ENCODE measurements around the gene HIBADH. TPM values are rescaled to one million over a fixed set of nuclear protein-coding genes. Genes with fewer than 3 reads are reported as not detected.

Gene HIBADH
- total RNA-seq, 1 donor from 2014 or later: 25.3 TPM

DNA sequence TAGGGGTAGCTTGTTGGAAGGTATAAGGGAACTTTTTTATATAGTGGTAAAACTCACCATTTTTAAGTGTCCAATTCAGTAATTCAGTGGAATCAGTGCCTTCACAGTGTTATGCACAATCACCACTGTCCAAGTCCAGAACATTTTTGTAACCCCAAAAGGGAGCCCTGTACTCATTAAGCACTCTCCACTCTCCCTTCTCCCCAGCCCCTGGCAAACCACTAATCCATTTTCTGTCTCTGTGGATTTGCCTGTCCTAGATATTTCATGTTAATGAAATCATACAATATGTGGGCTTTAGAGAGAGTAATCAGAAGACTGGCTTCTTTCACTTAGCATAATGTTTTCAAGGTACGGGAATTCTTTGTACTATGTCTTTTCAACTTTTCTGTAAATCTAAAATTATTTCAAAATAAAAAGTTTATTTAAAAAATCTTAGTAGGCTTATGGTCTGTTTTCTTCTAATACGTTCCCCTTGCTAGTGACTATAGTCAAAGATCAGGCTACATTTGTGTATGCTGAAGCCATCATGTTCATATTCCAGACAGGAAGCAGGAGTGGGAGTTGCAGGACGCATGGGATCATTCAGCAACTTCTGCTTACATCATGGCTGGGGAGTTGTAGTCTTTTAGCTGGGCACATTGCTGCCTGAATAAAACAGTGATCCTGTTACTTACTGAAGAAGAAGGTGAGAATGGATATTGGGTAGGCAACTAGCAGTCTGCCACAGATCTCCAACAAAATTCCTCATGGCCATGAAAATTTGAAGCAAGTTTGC lies 41.9 kb upstream of the HIBADH start:
- no peak overlapping the region for H3K4me3 Mint-ChIP-seq (ENCODE audit: low read depth)
- no peak for DNase-seq (ENCODE audit: low spot score, unreplicated experiment)
- H3K27me3 Mint-ChIP-seq: peaks cover 8% of the 10 kb centered on the region
- peaks cover 4% of the 10 kb centered on the region for H3K4me1 Mint-ChIP-seq (ENCODE audit: low read depth)
- peaks cover 3% of the 10 kb centered on the region for H3K9me3 Mint-ChIP-seq (ENCODE audit: low read depth)
- H3K36me3 Mint-ChIP-seq (ENCODE audit: insufficient read depth): no peaks in the 10 kb centered on the region
- TF ChIP-seq CTCF (IDR thresholded peaks at IDR 0.05; ENCODE audit: unreplicated experiment): no peak
- no peak overlapping the region for H3K27ac Mint-ChIP-seq

GRCh38 chr7:27703181-27703580 lies 40.5 kb upstream of the HIBADH start:
- Mint-ChIP-seq H3K9me3 (ENCODE audit: low read depth) (no peaks in the 10 kb centered on the region), H3K27me3 (peaks cover 8% of the 10 kb centered on the region), H3K4me3 (ENCODE audit: low read depth) (no peak overlapping the region), H3K4me1 (ENCODE audit: low read depth) (peaks cover 4% of the 10 kb centered on the region), H3K36me3 (ENCODE audit: insufficient read depth) (no peaks in the 10 kb centered on the region), H3K27ac (no peak overlapping the region)
- DNase-seq (ENCODE audit: low spot score, unreplicated experiment): no peak
- TF ChIP-seq CTCF (IDR thresholded peaks at IDR 0.05; ENCODE audit: unreplicated experiment): no peak

DNA sequence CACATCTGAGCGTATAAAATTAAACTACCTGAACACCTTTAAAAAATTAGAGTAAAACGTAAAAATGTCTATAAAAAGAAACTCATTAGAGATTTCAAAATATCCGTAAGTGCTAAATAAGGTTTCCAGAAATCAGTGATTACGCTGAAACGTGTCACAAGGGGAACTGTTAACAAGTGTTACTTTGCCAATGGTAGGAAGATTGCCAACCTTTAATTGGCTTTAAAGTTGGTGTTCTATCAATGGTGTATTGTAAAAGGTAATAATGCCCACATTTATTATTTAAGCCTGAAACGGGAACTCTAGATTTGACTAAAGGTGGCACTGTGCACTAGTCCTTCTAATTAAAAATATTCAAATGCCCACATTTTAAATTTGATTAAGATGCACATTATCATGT lies 37.8 kb upstream of the HIBADH start:
- peaks cover 9% of the 10 kb centered on the region for H3K27me3 Mint-ChIP-seq
- no peak for TF ChIP-seq CTCF (IDR thresholded peaks at IDR 0.05; ENCODE audit: unreplicated experiment)
- H3K4me1 Mint-ChIP-seq (ENCODE audit: low read depth): peaks cover 4% of the 10 kb centered on the region
- H3K36me3 Mint-ChIP-seq (ENCODE audit: insufficient read depth): no peaks in the 10 kb centered on the region
- H3K9me3 Mint-ChIP-seq (ENCODE audit: low read depth): no peaks in the 10 kb centered on the region
- H3K4me3 Mint-ChIP-seq (ENCODE audit: low read depth): no peak overlapping the region
- no peak overlapping the region for H3K27ac Mint-ChIP-seq
- DNase-seq (ENCODE audit: low spot score, unreplicated experiment): no peak

- Mint-ChIP-seq H3K9me3 (ENCODE audit: low read depth) (no peaks in the 10 kb centered on the region), H3K4me1 (ENCODE audit: low read depth) (peaks cover 6% of the 10 kb centered on the region), H3K27me3 (peaks cover 6% of the 10 kb centered on the region), H3K27ac (no peak overlapping the region), H3K4me3 (ENCODE audit: low read depth) (no peak overlapping the region), H3K36me3 (ENCODE audit: insufficient read depth) (no peaks in the 10 kb centered on the region)
- TF ChIP-seq CTCF (IDR thresholded peaks at IDR 0.05; ENCODE audit: unreplicated experiment): no peak
- DNase-seq (ENCODE audit: low spot score, unreplicated experiment): no peak
Measured at GRCh38 chr7:27699751-27700150, 37.1 kb upstream of the HIBADH start.

GRCh38 chr7:27697861-27698430 lies 35.3 kb upstream of the HIBADH start:
- no peaks in the 10 kb centered on the region for H3K36me3 Mint-ChIP-seq (ENCODE audit: insufficient read depth)
- H3K27ac Mint-ChIP-seq: no peak overlapping the region
- DNase-seq (ENCODE audit: low spot score, unreplicated experiment): no peak
- H3K9me3 Mint-ChIP-seq (ENCODE audit: low read depth): no peaks in the 10 kb centered on the region
- H3K4me1 Mint-ChIP-seq (ENCODE audit: low read depth): peaks cover 9% of the 10 kb centered on the region
- H3K27me3 Mint-ChIP-seq: peaks cover 3% of the 10 kb centered on the region
- H3K4me3 Mint-ChIP-seq (ENCODE audit: low read depth): no peak overlapping the region
- no peak for TF ChIP-seq CTCF (IDR thresholded peaks at IDR 0.05; ENCODE audit: unreplicated experiment)

All from progenitor cell of endocrine pancreas (in vitro differentiated cells).